HCT116 (cell line): ENCODE results near the gene FAM151A. TPM values are rescaled to one million over a fixed set of nuclear protein-coding genes. Genes with fewer than 3 reads are reported as not detected.

Experiments
- ATAC-seq: fragments of 200-7000 bp; cut with Tn5 transposase; 2 replicates; pipeline ENCODE4 v1.9.1; 2020; ENCODE audit warnings: mild to moderate bottlenecking, moderate library complexity
- BruUV-seq: library from RNA; stranded (reverse); fragments of 400-500 nt; replicated peaks from 2 replicates; lab custom pipeline; 2021; lab: Mats Ljungman, UMichigan
- CTCF ChIA-PET: fragments of 300-600 bp; sonication (Branson Sonifier 250); formaldehyde crosslinking; loops from one replicate; lab custom pipeline; 2021; ENCODE audit warnings: antibody characterized with exemption; lab: Charles Lee
- POLR2A ChIA-PET: fragments of 300-600, 350-600 bp; sonication (Branson Sonifier 250); formaldehyde crosslinking; loops from one replicate; lab custom pipeline; 2021; ENCODE audit warnings: antibody characterized with exemption; lab: Charles Lee
- RAD21 ChIA-PET, 2 experiments: fragments of 300-600 bp; sonication (Branson Sonifier 250); formaldehyde crosslinking; loops; one replicate each; lab custom pipeline; 2023; ENCODE audit warnings: low total read pairs in 2 of 2; ENCODE audit not compliant: uncharacterized antibody in 2 of 2, unreplicated experiment in 2 of 2, low non-redundant PET in 1 of 2; lab: Charles Lee
- DNase-seq: peaks from one replicate; pipeline ENCODE4 v3.0.0-alpha.2; 2010; ENCODE audit warnings: low read depth, low spot score
- H2AFZ ChIP-seq: fragments of 200-600 bp; shearing (Covaris generic), sonication (generic); 2 replicates; pipeline ENCODE4 v1.6.1; 2017; ENCODE audit warnings: low read depth, mixed run types, mixed read lengths, antibody characterized with exemption, low read length; ENCODE audit not compliant: poor library complexity, severe bottlenecking
- H3K27ac ChIP-seq: 2 replicates; pipeline ENCODE4 v1.5.1; 2012; ENCODE audit warnings: low read depth, low read length
- H3K27me3 ChIP-seq: fragments of 200-600 bp; sonication (generic); 2 replicates; pipeline ENCODE4 v1.6.1; 2016; ENCODE audit warnings: mixed run types, low read length, mixed read lengths; ENCODE audit not compliant: insufficient read depth
- H3K36me3 ChIP-seq, 2 experiments: fragments of 200-500 bp in 1 of 2; fragments of 200-600 bp in 1 of 2; sonication (Bioruptor generic) in 1 of 2; sonication (generic) in 1 of 2; 2 replicates each; pipeline versions ENCODE4 v1.5.1 to v1.6.1; 2014 to 2016; ENCODE audit warnings: low read length in 2 of 2, inconsistent platforms in 1 of 2, mixed read lengths in 1 of 2, mixed run types in 1 of 2; ENCODE audit not compliant: insufficient read depth in 2 of 2, control insufficient read depth in 1 of 2
- H3K4me1 ChIP-seq, 2 experiments: fragments of 200-600 bp in 1 of 2; sonication (generic) in 1 of 2; 2 replicates each; pipeline versions ENCODE4 v1.5.1 to v1.6.1; 2012 to 2017; ENCODE audit warnings: low read length in 2 of 2, inconsistent platforms in 1 of 2, mild to moderate bottlenecking in 1 of 2, mixed read lengths in 1 of 2, mixed run types in 1 of 2, moderate library complexity in 1 of 2; ENCODE audit not compliant: insufficient read depth in 2 of 2, control insufficient read depth in 1 of 2
- H3K4me2 ChIP-seq: fragments of 200-600 bp; sonication (generic); 2 replicates; pipeline ENCODE4 v1.6.1; 2017; ENCODE audit warnings: mixed run types, low read length, mixed read lengths
- H3K4me3 ChIP-seq, 2 experiments: fragments of 200-600 bp in 1 of 2; sonication (generic) in 1 of 2; replicated peaks in 1 of 2; 2 replicates each; pipeline ENCODE4 v1.5.1; 2011 to 2016; ENCODE audit warnings: low read length in 2 of 2, control low read depth in 1 of 2, low read depth in 1 of 2, mild to moderate bottlenecking in 1 of 2, mixed read lengths in 1 of 2, mixed run types in 1 of 2
- H3K79me2 ChIP-seq: fragments of 200-600 bp; sonication (generic); 2 replicates; pipeline ENCODE4 v1.6.1; 2017; ENCODE audit warnings: mild to moderate bottlenecking, mixed run types, low read length, moderate library complexity, mixed read lengths; ENCODE audit not compliant: insufficient read depth
- H3K9ac ChIP-seq: fragments of 200-600 bp; sonication (generic); 2 replicates; pipeline ENCODE4 v1.6.1; 2016; ENCODE audit warnings: low read length, mixed read lengths
- H3K9me2 ChIP-seq: fragments of 200-600 bp; sonication (generic), shearing (Covaris generic); 2 replicates; pipeline ENCODE4 v1.6.1; 2017; ENCODE audit warnings: mixed run types, mild to moderate bottlenecking, moderate library complexity; ENCODE audit not compliant: insufficient read depth
- H3K9me3 ChIP-seq, 2 experiments: fragments of 200-500 bp in 1 of 2; fragments of 200-600 bp in 1 of 2; sonication (Bioruptor generic) in 1 of 2; sonication (generic) in 1 of 2; 2 replicates each; pipeline ENCODE4 v1.6.1; 2014 to 2017; ENCODE audit warnings: low read length in 2 of 2, mixed read lengths in 2 of 2, inconsistent platforms in 1 of 2, low read depth in 1 of 2, mild to moderate bottlenecking in 1 of 2, mixed run types in 1 of 2, moderate library complexity in 1 of 2; ENCODE audit not compliant: control insufficient read depth in 1 of 2, insufficient read depth in 1 of 2
- H4K20me1 ChIP-seq: fragments of 200-600 bp; sonication (generic), shearing (Covaris generic); 2 replicates; pipeline ENCODE4 v1.6.1; 2017; ENCODE audit warnings: mixed run types, mild to moderate bottlenecking, moderate library complexity; ENCODE audit not compliant: insufficient read depth
- ATF3 ChIP-seq: IDR thresholded peaks from 2 replicates; pipeline ENCODE4 v1.6.1; 2012
- CBX3 ChIP-seq: IDR thresholded peaks from 2 replicates; pipeline ENCODE4 v1.6.1; 2012; ENCODE audit warnings: low read depth
- CEBPB ChIP-seq: IDR thresholded peaks from 2 replicates; pipeline ENCODE4 v1.6.1; 2012; ENCODE audit warnings: low read depth
- CTCF ChIP-seq, 3 experiments: fragments of 200-600 bp in 1 of 3; sonication (generic) in 1 of 3; IDR thresholded peaks in 2 of 3; conservative IDR thresholded peaks in 1 of 3; 2 replicates each; pipeline ENCODE4 v1.5.1; 2012 to 2017; ENCODE audit warnings: low read depth in 2 of 3, low read length in 2 of 3, antibody characterized with exemption in 1 of 3, borderline replicate concordance in 1 of 3, control low read depth in 1 of 3, mild to moderate bottlenecking in 1 of 3, mixed read lengths in 1 of 3, mixed run types in 1 of 3, moderate library complexity in 1 of 3; ENCODE audit not compliant: insufficient read depth in 1 of 3
- EZH2 ChIP-seq: fragments of 200-600 bp; sonication (generic); IDR thresholded peaks from 2 replicates; pipeline ENCODE4 v1.6.1; 2017; ENCODE audit warnings: antibody characterized with exemption, mixed run types
- EZH2phosphoT487 ChIP-seq: fragments of 200-600 bp; IDR thresholded peaks from 2 replicates; pipeline ENCODE4 v1.6.1; 2018; ENCODE audit warnings: antibody characterized with exemption, borderline replicate concordance
- FOSL1 ChIP-seq: IDR thresholded peaks from 2 replicates; pipeline ENCODE4 v1.6.1; 2012; ENCODE audit warnings: low read depth
- JUND ChIP-seq: IDR thresholded peaks from 2 replicates; pipeline ENCODE4 v1.6.1; 2012
- MAX ChIP-seq: IDR thresholded peaks from 2 replicates; pipeline ENCODE4 v1.6.1; 2012
- POLR2A ChIP-seq: IDR thresholded peaks from 2 replicates; pipeline ENCODE4 v1.7.0; 2011; ENCODE audit warnings: borderline replicate concordance; ENCODE audit not compliant: insufficient read depth, insufficient read length; ENCODE audit errors: extremely low read depth
- RAD21 ChIP-seq: IDR thresholded peaks from 2 replicates; pipeline ENCODE4 v1.6.1; 2012; ENCODE audit warnings: low read depth, mild to moderate bottlenecking
- SIN3A ChIP-seq: IDR thresholded peaks from 2 replicates; pipeline ENCODE4 v1.6.1; 2012; ENCODE audit warnings: low read depth
- SP1 ChIP-seq: IDR thresholded peaks from 2 replicates; pipeline ENCODE4 v1.6.1; 2012; ENCODE audit warnings: low read depth
- SRF ChIP-seq: IDR thresholded peaks from 2 replicates; pipeline ENCODE4 v1.6.1; 2012; ENCODE audit warnings: low read depth
- ZBTB33 ChIP-seq: IDR thresholded peaks from 2 replicates; pipeline ENCODE4 v1.6.1; 2011; ENCODE audit warnings: mild to moderate bottlenecking, low read length, moderate library complexity; ENCODE audit not compliant: insufficient replicate concordance; ENCODE audit errors: extremely low read depth
- ZFX ChIP-seq: fragments of 450-650 bp; IDR thresholded peaks from 2 replicates; pipeline ENCODE4 v1.6.1; 2017
- ZNF274 ChIP-seq: fragments of 200-500 bp; sonication (Bioruptor generic); IDR thresholded peaks from 2 replicates; pipeline ENCODE4 v1.6.1; 2014; ENCODE audit warnings: mild to moderate bottlenecking, low read depth, low read length, inconsistent platforms
- intact Hi-C: fragments of 100-400 bp; cut with micrococcal nuclease; formaldehyde crosslinking; loops from 2 replicates; pipeline ENCODE4 v1.10.0; 2022
- total RNA-seq: library from RNA; stranded (reverse); gene quantifications from one replicate; pipeline ENCODE4 v1.2.1, GENCODE V29; 2021; ENCODE audit not compliant: unreplicated experiment

The FAM151A gene
- total RNA-seq, 1 experiment from 2014 or later, result not detected

GRCh38 chr1:54671985-54672608 is 48.8 kb upstream of the FAM151A start:
- intact Hi-C loops, result loop anchor here (1.0 kb wide), 2 partner anchors 138 to 324 kb away; no protein-coding TSS in a partner anchor
- Histone ChIP-seq H3K9ac (no peak overlapping the region), H3K9me3 (no peaks in the 10 kb centered on the region), H3K4me1 (no peaks in the 10 kb centered on the region), H3K27me3 (no peaks in the 10 kb centered on the region), H3K9me2 (no peaks in the 10 kb centered on the region), H4K20me1 (no peaks in the 10 kb centered on the region), H2AFZ (no peak overlapping the region), H3K4me3 (no peak overlapping the region), H3K4me2 (no peak overlapping the region), H3K79me2 (no peaks in the 10 kb centered on the region), H3K27ac (no peak overlapping the region), H3K36me3 (no peaks in the 10 kb centered on the region)
- DNase-seq, result peak; percentile 35
- ChIA-PET CTCF (interaction anchor here (0.9 to 1.9 kb wide), 4 partner anchors 120 to 350 kb away, joined by 3 to 4 read pairs (median 3); no protein-coding TSS in a partner anchor), RAD21 (no interaction called here), POLR2A (no interaction called here)
- no TSS peak for BruUV-seq
- TF ChIP-seq RAD21 (peak; percentile 96), SP1 (no peak), CTCF (IDR thresholded peaks at IDR 0.05 in 2 of 3, conservative IDR thresholded peaks at IDR 0.05 in 1 of 3; ENCODE audit: borderline replicate concordance in 1 of 3, insufficient read depth in 1 of 3, low read depth in 2 of 3, low read length in 2 of 3) (peak; percentile 80 to 88 (median 86)), ATF3 (no peak), ZBTB33 (no peak), SRF (no peak), ZFX (no peak), CBX3 (no peak), POLR2A (no peak), EZH2 (no peak), CEBPB (no peak), ZNF274 (no peak), JUND (no peak), EZH2phosphoT487 (no peak), MAX (no peak), FOSL1 (no peak), SIN3A (no peak)
- ATAC-seq, result peak; percentile 96
